Activated naive CD8-positive, alpha-beta T cell treated with anti-CD3 and anti-CD28 coated beads, Interleukin-2, amount 10 ng/mL, durations not matched to agents 7 days and 5 days (primary cell): ENCODE data around the gene IL1RAPL2. TPM values are rescaled to one million over a fixed set of nuclear protein-coding genes. Genes with fewer than 3 reads are reported as not detected.
"Not testable (repeated sequence)": the region's sequence is repeated elsewhere in the genome, so short reads cannot be mapped to it uniquely, and the experiment has no call there.

Source experiments
- ATAC-seq: fragments of 150-1000 bp; cut with Tn5 transposase; one replicate; pipeline ENCODE4 v1.10.0; 2021; ENCODE audit warnings: low read depth, moderate library complexity
- POLR2A ChIA-PET: fragments of 350-600 bp; sonication (Branson Sonifier 250); formaldehyde crosslinking; loops from one replicate; lab custom pipeline; 2021; ENCODE audit warnings: antibody characterized with exemption; lab: Charles Lee
- DNase-seq: peaks from one replicate; pipeline ENCODE4 v3.0.0; 2021
- H3K27ac Mint-ChIP-seq: one replicate; pipeline ENCODE4 v1.8.0; 2022; ENCODE audit warnings: mild to moderate bottlenecking, mixed read lengths
- H3K27me3 Mint-ChIP-seq: one replicate; pipeline ENCODE4 v1.8.0; 2022; ENCODE audit warnings: mild to moderate bottlenecking, moderate library complexity, mixed read lengths
- H3K36me3 Mint-ChIP-seq: one replicate; pipeline ENCODE4 v1.8.0; 2021; ENCODE audit warnings: mild to moderate bottlenecking, mixed read lengths
- H3K4me1 Mint-ChIP-seq: one replicate; pipeline ENCODE4 v1.8.0; 2021; ENCODE audit warnings: mixed read lengths
- H3K4me3 Mint-ChIP-seq: one replicate; pipeline ENCODE4 v1.8.0; 2022; ENCODE audit warnings: mild to moderate bottlenecking, moderate library complexity, mixed read lengths
- H3K9me3 Mint-ChIP-seq: one replicate; pipeline ENCODE4 v1.8.0; 2021; ENCODE audit warnings: mixed read lengths
- total RNA-seq, 2 experiments: library from RNA; stranded (reverse); gene quantifications; one replicate each; pipeline ENCODE4 v1.2.3, GENCODE V29; 2021

Gene IL1RAPL2
- not detected for total RNA-seq

- Mint-ChIP-seq H3K4me1 (no peaks in the 10 kb centered on the region), H3K9me3 (no peaks in the 10 kb centered on the region), H3K36me3 (no peaks in the 10 kb centered on the region), H3K27ac (no peak within 1 kb of the TSS), H3K27me3 (peaks cover 42% of the 10 kb centered on the region), H3K4me3 (no peak within 1 kb of the TSS)
- POLR2A ChIA-PET = no interaction called here
- no peak for DNase-seq
- no peak for ATAC-seq
Observed at GRCh38 chrX:104565791-104566680, at the start of gene IL1RAPL2. IL1RAPL2 (plus strand) TSS chrX:104566199.

- peaks cover 3% of the 10 kb centered on the region for H3K9me3 Mint-ChIP-seq
- H3K27me3 Mint-ChIP-seq = no peaks in the 10 kb centered on the region
- no peaks in the 10 kb centered on the region for H3K4me1 Mint-ChIP-seq
- DNase-seq = no peak
- POLR2A ChIA-PET = no interaction called here
- ATAC-seq = no peak
- no peak overlapping the region for H3K4me3 Mint-ChIP-seq
- H3K36me3 Mint-ChIP-seq = no peaks in the 10 kb centered on the region
- H3K27ac Mint-ChIP-seq = no peak overlapping the region
Observed at GRCh38 chrX:104522386-104522785, 43.6 kb upstream of the IL1RAPL2 start.

DNA sequence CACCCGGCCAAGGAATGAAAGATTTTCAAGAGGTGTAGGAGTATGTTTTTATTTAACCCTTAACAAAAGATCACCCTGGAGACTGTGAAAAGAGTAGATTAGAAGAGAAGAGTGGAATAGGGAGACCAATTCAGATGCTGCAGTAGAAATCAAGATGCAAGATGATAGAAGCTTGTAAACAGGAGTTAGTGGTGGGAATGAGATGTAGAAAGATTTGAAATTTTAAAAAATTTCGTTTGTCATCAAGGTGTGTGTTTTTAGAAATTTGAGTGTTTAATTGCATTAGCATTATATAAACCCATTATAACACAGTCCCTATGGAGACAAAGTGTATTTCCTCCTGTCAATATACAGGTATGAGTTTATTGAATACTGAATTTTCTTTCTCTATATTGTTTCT, 42.1 kb upstream of the IL1RAPL2 start:
- no peak overlapping the region for H3K27ac Mint-ChIP-seq
- no peaks in the 10 kb centered on the region for H3K36me3 Mint-ChIP-seq
- H3K9me3 Mint-ChIP-seq = peaks cover 3% of the 10 kb centered on the region
- no peaks in the 10 kb centered on the region for H3K27me3 Mint-ChIP-seq
- no peak for ATAC-seq
- POLR2A ChIA-PET = no interaction called here
- no peak overlapping the region for H3K4me3 Mint-ChIP-seq
- no peaks in the 10 kb centered on the region for H3K4me1 Mint-ChIP-seq
- no peak for DNase-seq

DNA sequence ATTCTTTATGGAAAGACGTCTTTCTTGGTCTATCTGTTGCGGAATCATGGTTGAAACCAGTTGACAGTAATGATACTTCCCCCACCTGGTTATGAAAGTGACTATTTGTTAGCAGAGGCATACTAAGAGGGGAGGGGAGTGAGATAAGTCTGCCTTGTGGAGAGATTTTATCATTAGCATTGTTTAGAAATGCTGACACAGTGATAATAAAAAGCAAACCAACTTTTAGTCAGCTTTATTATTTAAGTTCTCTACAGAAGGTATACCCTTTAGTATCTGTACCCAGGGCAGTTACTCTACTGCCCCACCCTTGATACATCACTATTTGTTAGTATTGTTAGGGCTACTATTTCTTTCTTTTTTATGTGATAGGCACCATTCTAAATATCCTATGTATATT, 26.9 kb upstream of the IL1RAPL2 start:
- DNase-seq = no peak
- Mint-ChIP-seq H3K9me3 (no peaks in the 10 kb centered on the region), H3K36me3 (no peaks in the 10 kb centered on the region), H3K4me3 (no peak overlapping the region), H3K27me3 (no peaks in the 10 kb centered on the region), H3K4me1 (no peaks in the 10 kb centered on the region), H3K27ac (no peak overlapping the region)
- POLR2A ChIA-PET = no interaction called here
- no peak for ATAC-seq

- H3K4me3 Mint-ChIP-seq, ATAC-seq, POLR2A ChIA-PET, H3K9me3 Mint-ChIP-seq, H3K27ac Mint-ChIP-seq, H3K27me3 Mint-ChIP-seq, H3K4me1 Mint-ChIP-seq, DNase-seq, H3K36me3 Mint-ChIP-seq: not testable (repeated sequence)
Observed at GRCh38 chrX:104542447-104542846, 23.6 kb upstream of the IL1RAPL2 start.

GRCh38 chrX:104564335-104564734, 1.7 kb upstream of the IL1RAPL2 start:
- no peak overlapping the region for H3K27ac Mint-ChIP-seq
- no peak for ATAC-seq
- peaks cover 35% of the 10 kb centered on the region for H3K27me3 Mint-ChIP-seq
- no peak for DNase-seq
- H3K36me3 Mint-ChIP-seq = no peaks in the 10 kb centered on the region
- H3K4me1 Mint-ChIP-seq = no peaks in the 10 kb centered on the region
- POLR2A ChIA-PET = no interaction called here
- H3K9me3 Mint-ChIP-seq = no peaks in the 10 kb centered on the region
- H3K4me3 Mint-ChIP-seq = no peak overlapping the region

GRCh38 chrX:104564921-104565703, 887 bp upstream of the IL1RAPL2 start:
- Mint-ChIP-seq H3K4me3 (no peak overlapping the region), H3K36me3 (no peaks in the 10 kb centered on the region), H3K4me1 (no peaks in the 10 kb centered on the region), H3K9me3 (no peaks in the 10 kb centered on the region), H3K27me3 (peaks cover 39% of the 10 kb centered on the region), H3K27ac (no peak overlapping the region)
- ATAC-seq (no peak), DNase-seq (no peak)
- POLR2A ChIA-PET = no interaction called here

DNA sequence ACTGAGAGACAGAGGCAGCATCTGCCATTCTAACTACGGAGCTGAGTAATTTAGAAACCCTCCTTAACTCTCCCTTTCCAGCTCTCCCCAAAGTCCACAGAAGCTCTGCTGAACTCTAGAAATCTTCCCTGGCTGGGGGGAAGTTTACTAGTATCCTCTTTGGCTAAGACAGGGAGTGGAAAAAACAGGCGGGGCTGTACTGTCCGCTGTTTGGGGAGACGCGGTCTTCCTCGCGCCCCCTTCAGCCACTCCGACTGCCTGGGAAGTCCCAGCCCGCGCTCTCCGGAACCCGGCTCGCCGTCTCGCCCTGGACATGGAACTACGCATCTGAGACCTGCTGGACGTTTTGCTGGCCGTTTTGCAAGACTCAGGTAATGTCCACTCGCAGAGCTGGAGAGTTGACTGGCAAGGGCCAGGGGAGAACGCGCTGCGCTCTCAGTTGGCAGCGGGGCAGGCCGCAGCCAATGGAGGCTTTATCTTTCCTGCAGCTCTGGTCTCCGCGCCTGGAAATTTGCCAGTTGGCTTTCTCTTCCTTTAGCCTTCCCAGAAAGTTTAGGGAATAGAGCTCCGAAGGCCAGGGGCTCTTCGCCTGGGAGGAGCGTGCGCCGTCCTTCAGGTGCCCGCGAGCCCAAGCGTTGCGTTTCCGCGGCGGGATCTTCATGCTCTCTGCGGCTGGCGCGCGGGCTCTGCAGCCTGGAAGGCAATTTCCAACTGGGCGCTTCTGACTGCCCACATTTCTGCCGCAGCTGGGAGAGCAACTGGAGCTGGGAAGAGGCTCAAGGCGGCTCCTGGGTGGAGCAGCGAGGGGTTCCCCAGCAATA, 892 bp downstream of the IL1RAPL2 start:
- ATAC-seq (no peak), DNase-seq (no peak)
- H3K36me3 Mint-ChIP-seq = no peaks in the 10 kb centered on the region
- H3K27me3 Mint-ChIP-seq = peaks cover 42% of the 10 kb centered on the region
- POLR2A ChIA-PET = no interaction called here
- H3K4me1 Mint-ChIP-seq = no peaks in the 10 kb centered on the region
- H3K27ac Mint-ChIP-seq = no peak overlapping the region
- H3K4me3 Mint-ChIP-seq = no peak overlapping the region
- no peaks in the 10 kb centered on the region for H3K9me3 Mint-ChIP-seq

DNA sequence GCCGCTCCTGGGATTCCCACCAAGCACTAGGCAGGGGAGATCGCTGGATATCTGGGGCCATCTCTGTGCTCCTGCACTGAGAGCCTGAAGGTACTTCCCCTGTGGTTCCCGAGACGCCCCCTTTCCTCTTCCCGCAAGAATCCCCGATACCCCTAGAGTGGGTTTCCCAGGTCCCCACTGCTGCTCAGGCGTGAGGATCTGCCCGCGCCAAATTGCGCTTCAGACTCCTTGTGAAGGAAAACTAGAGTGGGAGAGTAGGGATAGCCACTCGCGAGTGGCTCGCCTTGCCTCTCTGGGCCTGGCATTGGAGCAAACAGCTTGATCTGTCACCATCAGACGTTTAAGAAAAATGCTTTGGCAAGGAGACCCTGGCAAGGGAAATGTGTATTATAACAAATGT, 1.5 kb downstream of the IL1RAPL2 start:
- POLR2A ChIA-PET = no interaction called here
- no peaks in the 10 kb centered on the region for H3K36me3 Mint-ChIP-seq
- H3K4me1 Mint-ChIP-seq = no peaks in the 10 kb centered on the region
- ATAC-seq = no peak
- DNase-seq = no peak
- no peaks in the 10 kb centered on the region for H3K9me3 Mint-ChIP-seq
- no peak overlapping the region for H3K27ac Mint-ChIP-seq
- peaks cover 42% of the 10 kb centered on the region for H3K27me3 Mint-ChIP-seq
- no peak overlapping the region for H3K4me3 Mint-ChIP-seq

DNA sequence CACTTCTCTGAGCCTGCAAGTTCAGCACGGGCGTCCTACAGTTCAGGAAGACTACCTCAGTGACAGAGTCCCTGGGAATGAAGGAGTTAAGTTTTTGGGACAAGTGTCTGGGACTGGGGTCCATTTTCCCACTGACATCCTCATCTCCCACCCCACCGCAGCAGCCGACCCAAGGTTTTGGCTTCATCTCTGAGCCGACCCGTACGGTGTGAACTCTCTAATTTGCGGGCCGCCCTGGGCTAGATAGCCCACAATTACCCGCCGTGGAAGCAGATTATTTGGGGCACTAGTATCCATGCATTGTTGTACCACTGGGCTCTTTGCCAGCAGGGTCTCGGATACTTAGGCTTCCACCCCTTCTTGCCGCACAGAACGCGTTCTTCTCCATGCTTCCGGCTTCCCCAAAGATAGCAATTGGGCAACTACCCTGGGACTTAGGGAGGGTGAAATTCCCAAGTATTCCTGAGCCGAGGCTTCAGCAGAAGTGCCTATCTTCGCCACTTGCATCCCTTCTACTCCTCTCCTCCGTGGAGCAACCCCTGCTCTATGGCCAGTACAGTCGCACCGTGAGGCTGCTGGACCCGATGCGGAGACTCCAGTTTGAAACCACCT, 2.4 kb downstream of the IL1RAPL2 start:
- H3K27me3 Mint-ChIP-seq = peaks cover 42% of the 10 kb centered on the region
- no peaks in the 10 kb centered on the region for H3K36me3 Mint-ChIP-seq
- DNase-seq = no peak
- H3K9me3 Mint-ChIP-seq = no peaks in the 10 kb centered on the region
- no peak overlapping the region for H3K27ac Mint-ChIP-seq
- H3K4me1 Mint-ChIP-seq = no peaks in the 10 kb centered on the region
- H3K4me3 Mint-ChIP-seq = no peak overlapping the region
- ATAC-seq = no peak
- POLR2A ChIA-PET = no interaction called here

GRCh38 chrX:104618106-104618895, 52.3 kb downstream of the IL1RAPL2 start:
- no peak for ATAC-seq
- Mint-ChIP-seq H3K27me3 (no peaks in the 10 kb centered on the region), H3K4me1 (no peaks in the 10 kb centered on the region), H3K27ac (no peak overlapping the region), H3K4me3 (no peak overlapping the region), H3K9me3 (peaks cover 3% of the 10 kb centered on the region), H3K36me3 (no peaks in the 10 kb centered on the region)
- DNase-seq = no peak
- POLR2A ChIA-PET = no interaction called here

- POLR2A ChIA-PET = no interaction called here
- H3K27me3 Mint-ChIP-seq = no peaks in the 10 kb centered on the region
- H3K9me3 Mint-ChIP-seq = peaks cover 3% of the 10 kb centered on the region
- H3K36me3 Mint-ChIP-seq = no peaks in the 10 kb centered on the region
- H3K4me1 Mint-ChIP-seq = no peaks in the 10 kb centered on the region
- ATAC-seq (no peak), DNase-seq (no peak)
- no peak overlapping the region for H3K4me3 Mint-ChIP-seq
- H3K27ac Mint-ChIP-seq = no peak overlapping the region
Observed at GRCh38 chrX:104621781-104622180, 55.8 kb downstream of the IL1RAPL2 start.
